Aorta (tissue), 5 donors: Measurements from ENCODE around the gene CCL11. TPM values are rescaled to one million over a fixed set of nuclear protein-coding genes. Genes with fewer than 3 reads are reported as not detected.

ENCODE experiments used
- ATAC-seq: fragments of 200-7000 bp; cut with Tn5 transposase; one replicate; pipeline ENCODE4 v1.9.1; 2022; ENCODE audit warnings: moderate library complexity; ENCODE audit not compliant: low FRiP score
- DNase-seq, 2 donors: peaks; one replicate each; pipeline ENCODE4 v3.0.0-alpha.2; 2020
- H3K27ac ChIP-seq, 2 donors: one replicate each; pipeline ENCODE4 v1.5.1; 2013; ENCODE audit warnings: low read length in 2 of 2, mild to moderate bottlenecking in 2 of 2, moderate library complexity in 2 of 2, control low read depth in 1 of 2, inconsistent platforms in 1 of 2, low read depth in 1 of 2
- H3K27me3 ChIP-seq, 2 donors: one replicate each; pipeline ENCODE4 v1.6.1; 2013; ENCODE audit warnings: control low read depth in 1 of 2, low read length in 1 of 2, mild to moderate bottlenecking in 1 of 2, moderate library complexity in 1 of 2; ENCODE audit not compliant: insufficient read depth in 2 of 2, control insufficient read depth in 1 of 2
- H3K36me3 ChIP-seq, 2 donors: one replicate each; pipeline ENCODE4 v1.6.1; 2013; ENCODE audit warnings: control low read depth in 1 of 2, low read length in 1 of 2, mild to moderate bottlenecking in 1 of 2; ENCODE audit not compliant: insufficient read depth in 2 of 2, control insufficient read depth in 1 of 2
- H3K4me1 ChIP-seq, 2 donors: one replicate each; pipeline ENCODE4 v1.6.1; 2013; ENCODE audit warnings: low read length in 2 of 2, control low read depth in 1 of 2, mild to moderate bottlenecking in 1 of 2, moderate library complexity in 1 of 2; ENCODE audit not compliant: insufficient read depth in 2 of 2, control insufficient read depth in 1 of 2
- H3K4me3 ChIP-seq, 2 donors: one replicate each; pipeline ENCODE4 v1.5.1; 2013; ENCODE audit warnings: low read length in 2 of 2, control low read depth in 1 of 2, mild to moderate bottlenecking in 1 of 2
- H3K9me3 ChIP-seq: one replicate; pipeline ENCODE4 v1.6.1; 2013; ENCODE audit warnings: mild to moderate bottlenecking, low read length; ENCODE audit not compliant: control insufficient read depth
- WGBS, 2 donors: extraction: QIAGEN DNeasy Blood & Tissue Kit; methylation state at CpG; one replicate each; pipeline ENCODE4 v1.1.7; 2013; 5-methylcytosine and 5-hydroxymethylcytosine counted together
- intact Hi-C, 2 donors: fragments of 100-400 bp; cut with DNase I; formaldehyde crosslinking; loops; one replicate each; pipeline versions ENCODE4 v1.14.2 to v1.15.0; 2022
- polyA plus RNA-seq, 2 donors: library from polyadenylated mRNA; stranded (reverse); fragments of 200-250 nt; gene quantifications; one replicate each; pipeline ENCODE4 v1.2.3, GENCODE V29; 2013
- total RNA-seq, 2 donors: library from RNA; stranded (reverse); fragmentation: NEBNext Ultra II Directional; extraction: Animal tissue kit (Norgen Biotek cat#: 25700); gene quantifications; one replicate each; pipeline ENCODE4 v1.2.1, GENCODE V29; 2021
- donor health status: healthy with polysubstance abuse.
- donor health status: Bipolar disorder and iron deficiency.
- donor health status: DM: no; HTN: no; CAD: no.
- donor health status: DM: no; HTN: no; CAD: no.
- donor health status: DM: yes; HTN: yes; CAD: no.

The CCL11 gene
- total and polyA plus RNA-seq, 4 donors: not detected

DNA sequence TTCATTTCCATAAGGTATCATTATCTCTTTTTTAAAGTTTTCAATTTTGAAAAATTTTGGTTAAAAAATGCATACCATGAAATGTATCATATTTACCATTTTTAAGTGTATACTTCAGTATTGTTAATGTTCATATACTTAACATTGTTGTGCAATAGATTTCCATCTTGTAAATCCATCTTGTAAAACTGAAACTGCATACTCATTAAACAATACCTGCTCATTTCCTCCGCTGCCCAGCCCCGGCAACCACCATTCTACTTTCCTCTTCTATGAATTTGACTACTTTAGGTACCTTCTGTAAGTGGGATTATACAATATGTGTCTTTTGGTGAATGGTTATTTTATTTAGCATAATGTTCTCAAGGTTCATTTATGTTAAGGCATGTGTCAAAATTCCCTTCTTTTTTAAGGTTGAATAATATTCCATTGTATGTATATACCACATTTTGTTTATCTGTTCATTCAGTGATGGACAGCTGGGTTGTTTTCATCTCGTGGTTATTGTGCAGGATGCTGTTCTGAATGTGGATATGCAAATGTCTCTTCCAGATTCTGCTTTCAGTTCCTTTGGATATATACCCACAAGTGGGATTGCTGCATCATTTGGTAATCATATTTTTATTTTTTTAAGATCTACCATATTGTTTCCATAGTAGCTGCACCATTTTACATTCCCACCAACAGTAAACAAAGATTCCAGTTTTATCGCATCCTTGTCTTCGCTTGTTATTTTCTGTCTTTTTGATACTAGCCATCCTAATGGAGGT is 23.8 kb upstream of the CCL11 start:
- Histone ChIP-seq H3K27me3 (no peaks in the 10 kb centered on the region), H3K36me3 (no peaks in the 10 kb centered on the region), H3K4me1 (no peaks in the 10 kb centered on the region), H3K4me3 (no peak overlapping the region), H3K27ac (no peak overlapping the region), H3K9me3 (no peaks in the 10 kb centered on the region)
- 90 to 91% methylated on average over 5 of the region's 5 CpGs for WGBS, 2 donors
- intact Hi-C loops: no loop called here
- no peak for DNase-seq
- no peak for ATAC-seq

DNA sequence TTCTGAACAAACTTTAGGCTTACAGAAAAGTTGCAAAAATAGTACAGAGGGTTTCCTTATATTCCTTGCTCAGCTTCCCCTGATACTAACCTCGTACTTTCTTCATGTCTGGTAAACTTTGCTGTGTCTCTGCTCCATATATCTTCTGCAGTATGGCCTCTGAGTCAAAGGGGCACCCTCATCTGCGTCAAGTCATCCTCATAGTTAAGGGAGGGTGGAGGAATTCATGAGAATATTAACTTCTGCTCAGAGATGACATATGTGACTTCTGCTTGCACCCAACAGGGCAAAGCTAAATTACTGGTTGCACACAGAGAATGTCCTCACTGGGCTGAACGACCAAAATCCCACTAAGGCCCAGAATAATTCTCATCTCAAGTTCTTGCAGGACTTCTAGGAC is 19.8 kb upstream of the CCL11 start:
- no peaks in the 10 kb centered on the region for H3K36me3 ChIP-seq
- intact Hi-C loops: no loop called here
- ATAC-seq (no peak), DNase-seq (no peak)
- H3K9me3 ChIP-seq: no peaks in the 10 kb centered on the region
- H3K27me3 ChIP-seq: no peaks in the 10 kb centered on the region
- no peak overlapping the region for H3K4me3 ChIP-seq
- WGBS, 2 donors: 34 to 37% methylated on average over 3 of the region's 3 CpGs
- H3K4me1 ChIP-seq: no peaks in the 10 kb centered on the region
- H3K27ac ChIP-seq: no peak overlapping the region

DNA sequence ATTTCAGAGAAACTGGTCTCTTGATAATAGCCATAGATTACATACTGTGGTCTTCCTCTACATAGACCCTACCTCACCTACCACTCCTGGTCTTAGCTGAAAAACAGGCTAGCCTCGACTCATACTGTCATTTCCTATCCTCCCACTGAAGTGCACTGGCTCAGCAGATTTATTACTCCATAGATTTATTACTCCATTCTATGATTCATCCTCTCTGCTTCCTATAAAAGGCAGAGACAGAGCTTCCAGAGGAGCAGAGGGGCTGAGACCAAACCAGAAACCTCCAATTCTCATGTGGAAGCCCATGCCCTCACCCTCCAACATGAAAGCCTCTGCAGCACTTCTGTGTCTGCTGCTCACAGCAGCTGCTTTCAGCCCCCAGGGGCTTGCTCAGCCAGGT is 15.6 kb upstream of the CCL11 start, which contains the start of gene CCL7:
Gene CCL7 (plus strand): TSS at position 253 of the 400 bp plus-strand sequence. CDS start 70 bp downstream, at position 323.
- ATAC-seq (no peak), DNase-seq (no peak)
- no peak within 1 kb of the TSS for H3K27ac ChIP-seq
- no peaks in the 10 kb centered on the region for H3K36me3 ChIP-seq
- H3K9me3 ChIP-seq: no peaks in the 10 kb centered on the region
- no peak within 1 kb of the TSS for H3K4me3 ChIP-seq
- 25 to 38% methylated on average over 1 of the region's 1 CpG for WGBS, 2 donors
- no peaks in the 10 kb centered on the region for H3K27me3 ChIP-seq
- intact Hi-C loops: no loop called here
- H3K4me1 ChIP-seq: no peaks in the 10 kb centered on the region

DNA sequence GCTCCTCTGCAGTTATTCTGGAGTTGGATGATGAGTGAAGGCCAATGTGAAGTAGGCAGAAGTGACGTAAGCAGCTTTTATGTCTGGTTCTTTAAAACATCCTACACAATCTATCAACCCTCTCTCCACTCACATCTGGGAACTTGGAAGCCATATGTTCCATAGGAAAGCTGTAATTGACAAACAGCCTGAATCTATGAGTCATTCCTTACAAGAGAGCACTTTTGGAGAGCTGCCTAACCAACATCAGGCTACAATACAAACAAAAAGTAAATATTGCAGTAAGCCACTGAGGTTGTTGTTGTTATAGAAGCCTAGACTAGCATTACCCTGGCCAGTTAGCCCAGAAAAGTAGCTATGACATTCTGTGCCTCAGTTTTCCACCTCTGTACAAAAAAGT is 9.7 kb upstream of the CCL11 start:
- DNase-seq: no peak
- 1 to 6% methylated on average over 1 of the region's 1 CpG for WGBS, 2 donors
- Histone ChIP-seq H3K4me1 (no peaks in the 10 kb centered on the region), H3K27me3 (no peaks in the 10 kb centered on the region), H3K36me3 (no peaks in the 10 kb centered on the region), H3K27ac (no peak overlapping the region), H3K9me3 (no peaks in the 10 kb centered on the region), H3K4me3 (no peak overlapping the region)
- intact Hi-C loops: no loop called here
- no peak for ATAC-seq

DNA sequence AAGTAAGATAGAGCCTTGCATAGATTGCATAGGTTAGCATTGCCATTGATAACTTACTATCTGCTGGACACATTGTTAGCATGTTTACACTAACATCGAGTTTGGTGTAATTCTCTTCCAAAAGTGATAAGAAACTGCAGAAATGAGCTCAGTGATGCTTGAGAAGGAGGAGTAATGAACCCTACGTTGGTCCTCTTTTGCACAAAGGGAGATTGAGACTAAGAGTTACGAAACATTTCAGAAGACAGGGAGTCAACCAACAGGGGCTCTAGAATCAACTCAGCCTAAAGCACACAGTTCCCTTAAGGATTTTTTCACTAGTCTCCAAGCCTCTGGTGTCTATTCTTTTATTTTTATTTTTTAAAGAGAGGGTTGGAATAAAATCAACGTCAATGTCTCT is 8.7 kb upstream of the CCL11 start:
- WGBS, 2 donors: 64 to 65% methylated on average over 4 of the region's 4 CpGs
- Histone ChIP-seq H3K4me1 (no peaks in the 10 kb centered on the region), H3K4me3 (no peak overlapping the region), H3K36me3 (no peaks in the 10 kb centered on the region), H3K27me3 (no peaks in the 10 kb centered on the region), H3K9me3 (no peaks in the 10 kb centered on the region), H3K27ac (no peak overlapping the region)
- intact Hi-C loops: no loop called here
- ATAC-seq: no peak
- no peak for DNase-seq

DNA sequence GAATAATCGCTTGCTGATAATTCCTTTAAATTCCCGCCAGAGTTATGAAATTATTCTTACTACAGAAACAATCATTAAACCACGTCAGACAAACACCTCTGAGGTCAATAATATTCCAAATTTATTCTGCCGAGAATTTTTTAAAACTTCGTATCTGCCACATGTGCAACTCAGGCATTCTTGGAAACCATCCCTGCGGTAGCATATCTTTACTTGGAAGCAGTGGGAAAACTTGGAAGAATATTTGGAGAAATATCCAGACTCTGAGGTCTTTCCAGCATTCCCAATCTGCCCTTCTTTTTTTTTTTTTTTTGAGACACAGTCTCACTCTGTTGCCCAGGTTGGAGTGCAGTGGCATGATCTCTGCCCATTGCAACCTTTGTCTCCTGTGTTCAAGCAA is 2.0 kb upstream of the CCL11 start:
- Histone ChIP-seq H3K27ac (no peak overlapping the region), H3K36me3 (no peaks in the 10 kb centered on the region), H3K27me3 (no peaks in the 10 kb centered on the region), H3K4me3 (no peak overlapping the region), H3K9me3 (no peaks in the 10 kb centered on the region), H3K4me1 (no peaks in the 10 kb centered on the region)
- ATAC-seq: no peak
- intact Hi-C loops: no loop called here
- no peak for DNase-seq
- WGBS, 2 donors: 36 to 49% methylated on average over 6 of the region's 6 CpGs

DNA sequence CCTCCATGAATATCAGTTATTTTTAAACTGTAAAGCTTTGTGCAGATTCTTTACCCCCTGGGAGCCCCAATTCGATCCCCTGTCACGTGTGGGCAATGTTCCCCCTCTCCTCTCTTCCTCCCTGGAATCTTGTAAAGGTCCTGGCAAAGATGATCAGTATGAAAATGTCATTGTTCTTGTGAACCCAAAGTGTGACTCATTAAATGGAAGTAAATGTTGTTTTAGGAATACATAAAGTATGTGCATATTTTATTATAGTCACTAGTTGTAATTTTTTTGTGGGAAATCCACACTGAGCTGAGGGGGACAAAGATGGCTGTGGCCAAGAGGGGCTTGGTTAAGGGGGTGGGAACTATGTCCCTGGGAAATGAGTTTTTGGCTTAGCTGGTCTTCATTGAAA is 2.3 kb downstream of the CCL11 start:
- Histone ChIP-seq H3K27me3 (no peaks in the 10 kb centered on the region), H3K9me3 (no peaks in the 10 kb centered on the region), H3K36me3 (no peaks in the 10 kb centered on the region), H3K27ac (no peak overlapping the region), H3K4me3 (no peak overlapping the region), H3K4me1 (no peaks in the 10 kb centered on the region)
- 5 to 21% methylated on average over 2 of the region's 2 CpGs for WGBS, 2 donors
- DNase-seq: no peak
- no peak for ATAC-seq
- intact Hi-C loops: no loop called here

DNA sequence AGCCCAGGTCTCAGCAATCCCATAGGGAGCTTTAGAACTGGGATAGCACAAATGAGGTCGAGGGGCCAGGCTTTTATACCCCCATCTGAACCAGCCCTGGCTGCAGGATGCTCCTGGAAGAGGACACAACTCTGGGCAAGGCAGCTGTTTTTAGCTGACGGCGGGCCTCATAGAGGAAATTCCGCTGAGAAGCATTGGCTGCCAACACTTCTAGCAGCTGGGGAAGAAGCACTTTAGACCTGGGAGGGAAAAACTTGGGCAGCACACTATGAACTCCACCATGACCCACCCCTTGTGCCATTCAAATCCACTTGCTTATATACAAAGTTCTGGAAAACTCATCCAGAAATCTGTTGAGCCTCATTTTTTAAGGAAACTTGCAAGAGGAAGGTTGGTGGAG is 5.0 kb downstream of the CCL11 start:
- Histone ChIP-seq H3K4me3 (no peak overlapping the region), H3K27ac (no peak overlapping the region), H3K36me3 (no peaks in the 10 kb centered on the region), H3K9me3 (no peaks in the 10 kb centered on the region), H3K27me3 (no peaks in the 10 kb centered on the region), H3K4me1 (no peaks in the 10 kb centered on the region)
- 58 to 63% methylated on average over 4 of the region's 4 CpGs for WGBS, 2 donors
- intact Hi-C loops: no loop called here
- DNase-seq (no peak), ATAC-seq (no peak)

DNA sequence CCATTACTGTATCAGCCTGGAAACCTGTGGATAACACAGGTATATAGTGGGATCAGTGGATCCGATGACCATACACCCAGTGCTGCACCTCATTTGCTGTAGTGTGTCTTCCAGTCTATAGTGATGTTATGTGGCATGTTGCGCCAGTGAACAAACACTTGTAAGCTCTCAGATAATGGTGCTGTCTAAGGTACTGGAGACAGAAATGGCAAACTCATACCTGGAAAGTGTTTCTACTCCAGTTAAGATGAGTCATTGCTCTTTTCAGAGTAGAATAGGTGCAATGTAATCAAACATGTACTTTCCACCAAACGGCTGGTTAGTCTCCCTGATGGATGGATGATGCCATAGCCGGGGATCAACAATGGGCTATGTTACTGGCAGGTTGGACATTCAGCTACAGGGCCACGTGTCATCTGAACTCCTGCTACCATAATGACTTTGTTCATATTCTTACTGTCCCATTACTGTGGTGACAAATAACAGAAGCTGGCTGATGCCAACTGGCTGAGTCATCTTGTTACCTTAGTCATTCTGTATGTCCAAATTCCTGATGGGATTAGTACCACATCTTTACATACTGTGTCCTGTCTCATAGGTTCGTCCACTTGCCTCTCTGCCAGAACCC is 6.3 kb downstream of the CCL11 start:
- H3K4me1 ChIP-seq: no peaks in the 10 kb centered on the region
- no peaks in the 10 kb centered on the region for H3K9me3 ChIP-seq
- intact Hi-C loops: no loop called here
- no peak overlapping the region for H3K4me3 ChIP-seq
- ATAC-seq (no peak), DNase-seq (no peak)
- no peaks in the 10 kb centered on the region for H3K36me3 ChIP-seq
- no peaks in the 10 kb centered on the region for H3K27me3 ChIP-seq
- no peak overlapping the region for H3K27ac ChIP-seq
- 88 to 90% methylated on average over 6 of the region's 6 CpGs for WGBS, 2 donors
